Stimulated activated CD8-positive, alpha-beta memory T cell treated with anti-CD3 and anti-CD28 coated beads, Interleukin-4, amount 100 ng/mL, for 4 hours (primary cell): ENCODE measurements around the gene ZNF790.

Source experiments
- DNase-seq, 2 donors: peaks; one replicate each; pipeline ENCODE4 v3.0.0-alpha.2; 2020; ENCODE audit warnings: low read depth in 2 of 2, low spot score in 1 of 2

Gene ZNF790

DNA sequence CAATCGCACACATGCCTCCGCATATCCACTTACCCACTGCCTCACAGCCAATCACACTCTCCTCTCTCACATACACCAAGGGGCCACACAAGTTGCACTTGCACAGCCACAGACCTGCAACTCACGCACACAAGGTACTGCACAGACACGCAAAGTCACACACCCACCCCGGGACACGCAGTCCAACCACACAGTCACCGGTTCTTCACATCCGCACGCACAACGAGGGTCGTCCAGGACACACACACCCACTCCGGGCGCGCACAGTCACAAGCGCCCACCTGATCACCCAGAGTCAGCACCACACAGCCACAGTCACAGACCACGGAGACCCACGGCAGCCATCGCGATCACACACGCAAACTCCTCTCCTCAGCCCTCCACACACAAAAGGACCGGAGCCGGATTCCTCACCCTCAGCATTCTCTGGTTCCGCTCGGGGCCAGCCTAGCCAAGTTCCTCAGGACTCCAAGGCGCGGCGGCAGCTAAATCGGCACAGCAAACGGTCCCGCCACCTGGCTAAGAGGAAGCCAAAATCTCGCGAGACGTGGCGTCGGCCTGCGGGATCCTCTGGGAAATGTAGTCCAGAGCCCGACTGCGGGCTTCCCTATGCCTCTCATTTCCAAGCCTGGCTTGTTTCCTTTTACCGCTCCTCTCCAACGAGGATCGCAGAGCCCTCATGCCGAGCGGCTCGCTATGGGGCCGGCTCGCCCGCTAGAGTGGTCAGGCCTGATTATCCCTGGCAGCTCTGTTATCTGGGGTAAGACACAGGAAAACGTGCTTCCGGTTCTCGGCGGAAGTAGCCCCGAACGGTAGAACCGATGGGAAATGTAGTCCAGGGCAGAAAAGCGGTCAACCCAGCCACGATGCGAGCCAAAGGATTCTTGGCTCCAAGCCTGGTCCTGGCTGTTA lies 65.6 kb downstream of the ZNF790 start, which contains the start of gene ZNF850:
Gene ZNF850, minus strand, starts transcription at position 497 of the 912 bp plus-strand sequence. CDS start 10,201 bp downstream, outside the sequence.
- DNase-seq, result peak; percentile 85

- DNase-seq, result no peak
These were observed 66.6 kb downstream of the ZNF790 start for GRCh38 chr19:36771261-36772231.
